ENCODE results near the gene EMP2.

EMP2 gene

GRCh38 chr16:10485698-10486382 is 94.6 kb downstream of the EMP2 start:
- FAIRE-seq (no peak), DNase-seq (ENCODE audit: insufficient read length, low spot score) (no peak)
- TF ChIP-seq POU2F2 (IDR thresholded peaks at IDR 0.05; ENCODE audit: low read depth, low read length) (no peak), POLR2A (IDR thresholded peaks at IDR 0.05; ENCODE audit: low read depth, low read length) (no peak), SPI1 (IDR thresholded peaks at IDR 0.05; ENCODE audit: low read depth, low read length) (no peak), TAF1 (IDR thresholded peaks at IDR 0.05; ENCODE audit: low read depth, low read length) (no peak)

GRCh38 chr16:10485159-10485558 is 95.2 kb downstream of the EMP2 start:
- FAIRE-seq (no peak), DNase-seq (ENCODE audit: insufficient read length, low spot score) (no peak)
- TF ChIP-seq TAF1 (IDR thresholded peaks at IDR 0.05; ENCODE audit: low read depth, low read length), result no peak
- no peak for TF ChIP-seq SPI1 (IDR thresholded peaks at IDR 0.05; ENCODE audit: low read depth, low read length)
- no peak for TF ChIP-seq POU2F2 (IDR thresholded peaks at IDR 0.05; ENCODE audit: low read depth, low read length)
- TF ChIP-seq POLR2AphosphoS5 (IDR thresholded peaks at IDR 0.05; ENCODE audit: low read depth, low read length), result no peak
- TF ChIP-seq POLR2A (IDR thresholded peaks at IDR 0.05; ENCODE audit: low read depth, low read length), result no peak
- no peak for TF ChIP-seq PAX5 (IDR thresholded peaks at IDR 0.05; ENCODE audit: insufficient read depth, low read length, severe bottlenecking)

GRCh38 chr16:10480151-10480550 is 100.2 kb downstream of the EMP2 start:
- no peak for DNase-seq (ENCODE audit: insufficient read length, low spot score)
- TF ChIP-seq POLR2A (IDR thresholded peaks at IDR 0.05; ENCODE audit: low read depth, low read length) (no peak), POU2F2 (IDR thresholded peaks at IDR 0.05; ENCODE audit: low read depth, low read length) (no peak), TAF1 (IDR thresholded peaks at IDR 0.05; ENCODE audit: low read depth, low read length) (no peak), POLR2AphosphoS5 (IDR thresholded peaks at IDR 0.05; ENCODE audit: low read depth, low read length) (no peak), SPI1 (IDR thresholded peaks at IDR 0.05; ENCODE audit: low read depth, low read length) (no peak), PAX5 (IDR thresholded peaks at IDR 0.05; ENCODE audit: insufficient read depth, low read length, severe bottlenecking) (no peak)
- no peak for FAIRE-seq
